GM18520 (cell line): ENCODE measurements around the gene NUDT22.

Source experiments
- ATAC-seq: cut with Tn5 transposase; IDR thresholded peaks from one replicate; pipeline ENCODE4 v1.9.1; 2021; ENCODE audit not compliant: unreplicated experiment

Gene NUDT22

DNA sequence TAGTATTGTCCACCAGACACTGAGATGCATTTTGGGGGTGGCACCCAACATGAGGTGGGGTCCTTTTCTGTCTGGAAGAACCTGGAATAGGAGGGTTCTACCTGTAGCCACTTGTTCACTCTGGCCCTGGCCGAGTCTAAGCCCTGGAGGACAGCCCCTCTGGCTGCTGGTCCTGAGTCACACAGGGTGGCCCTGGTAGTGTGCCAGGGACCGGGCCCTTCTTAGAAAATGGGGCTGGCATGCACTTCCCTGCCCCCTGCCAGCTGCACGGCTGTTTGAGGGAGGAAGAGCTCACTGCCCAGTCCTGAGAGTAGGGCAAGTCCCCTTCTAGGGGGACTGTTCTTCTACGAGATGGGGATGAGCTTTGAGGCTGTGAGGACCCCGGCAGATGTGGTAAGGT lies 27.4 kb downstream of the NUDT22 start:
- no peak for ATAC-seq

DNA sequence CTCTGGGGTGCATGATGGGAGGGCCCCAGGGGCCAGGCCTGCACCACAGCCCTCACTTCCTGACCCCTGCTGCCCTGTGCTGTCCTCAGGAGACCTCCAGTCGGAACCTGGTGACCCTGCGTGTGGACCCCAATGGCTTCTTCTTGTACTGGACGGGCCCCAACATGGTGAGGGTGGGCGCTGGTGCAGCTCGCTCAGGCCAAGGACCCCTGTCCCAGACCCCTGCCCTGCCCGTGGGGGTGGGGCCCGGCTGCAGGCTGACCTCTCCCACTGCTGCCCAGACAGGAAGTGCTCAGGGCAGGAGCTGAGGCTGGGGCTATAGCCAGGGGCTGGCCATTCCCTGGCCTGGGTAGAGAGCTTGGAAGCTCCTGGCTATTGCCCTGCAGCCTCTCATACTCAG lies 28.3 kb downstream of the NUDT22 start:
- ATAC-seq = no peak

DNA sequence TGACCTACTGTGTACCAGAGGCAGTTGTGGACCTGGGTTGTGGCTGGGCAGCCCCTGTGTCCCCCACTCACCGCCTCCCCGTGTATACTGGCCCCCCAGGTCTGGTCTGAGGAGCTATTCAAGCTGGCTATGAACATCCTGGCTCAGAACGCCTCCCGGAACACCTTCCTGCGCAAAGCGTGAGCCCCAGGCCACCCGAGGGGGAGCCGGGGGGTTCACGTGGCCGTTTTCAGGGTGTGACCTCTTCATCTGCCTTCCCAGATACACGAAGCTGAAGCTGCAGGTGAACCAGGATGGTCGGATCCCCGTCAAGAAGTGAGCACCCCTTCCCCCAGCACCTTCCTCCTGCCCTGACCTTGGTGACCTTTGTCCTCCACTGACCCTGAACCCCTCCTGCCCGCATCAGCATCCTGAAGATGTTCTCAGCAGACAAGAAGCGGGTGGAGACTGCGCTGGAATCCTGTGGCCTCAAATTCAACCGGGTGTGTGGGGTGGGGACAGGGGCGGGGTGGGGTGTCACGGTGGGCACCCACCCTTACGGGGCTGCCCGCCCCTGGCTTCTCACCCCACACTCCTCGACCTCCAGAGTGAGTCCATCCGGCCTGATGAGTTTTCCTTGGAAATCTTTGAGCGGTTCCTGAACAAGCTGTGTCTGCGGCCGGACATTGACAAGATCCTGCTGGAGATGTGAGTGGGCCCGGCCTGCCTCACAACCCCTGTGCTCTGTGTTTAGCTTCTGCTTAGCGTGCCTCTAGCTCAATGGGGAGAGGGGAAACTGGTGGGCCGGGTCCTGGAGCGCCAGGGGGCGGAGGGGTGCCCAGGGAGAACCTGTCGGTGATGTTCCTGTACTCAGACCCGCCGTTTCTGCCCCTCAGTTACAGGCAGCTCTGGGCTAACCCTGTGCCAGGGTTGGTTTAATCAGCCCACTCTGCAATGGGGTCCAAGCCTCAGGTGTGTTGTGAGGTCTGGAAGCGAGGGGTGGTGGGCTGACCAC lies 29.4 kb downstream of the NUDT22 start:
- no peak for ATAC-seq

DNA sequence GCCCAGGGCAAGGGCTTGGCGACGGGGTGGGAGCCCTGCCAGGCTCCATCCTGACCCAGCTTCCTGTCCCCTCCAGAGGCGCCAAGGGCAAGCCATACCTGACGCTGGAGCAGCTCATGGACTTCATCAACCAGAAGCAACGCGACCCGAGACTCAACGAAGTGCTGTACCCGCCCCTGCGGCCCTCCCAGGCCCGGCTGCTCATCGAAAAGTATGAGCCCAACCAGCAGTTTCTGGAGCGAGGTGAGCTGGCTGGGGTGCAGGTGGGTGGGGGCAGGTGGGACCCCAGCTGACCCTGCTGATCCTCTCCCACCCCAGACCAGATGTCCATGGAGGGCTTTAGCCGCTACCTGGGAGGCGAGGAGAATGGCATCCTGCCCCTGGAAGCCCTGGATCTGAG lies 30.2 kb downstream of the NUDT22 start:
- ATAC-seq = no peak

DNA sequence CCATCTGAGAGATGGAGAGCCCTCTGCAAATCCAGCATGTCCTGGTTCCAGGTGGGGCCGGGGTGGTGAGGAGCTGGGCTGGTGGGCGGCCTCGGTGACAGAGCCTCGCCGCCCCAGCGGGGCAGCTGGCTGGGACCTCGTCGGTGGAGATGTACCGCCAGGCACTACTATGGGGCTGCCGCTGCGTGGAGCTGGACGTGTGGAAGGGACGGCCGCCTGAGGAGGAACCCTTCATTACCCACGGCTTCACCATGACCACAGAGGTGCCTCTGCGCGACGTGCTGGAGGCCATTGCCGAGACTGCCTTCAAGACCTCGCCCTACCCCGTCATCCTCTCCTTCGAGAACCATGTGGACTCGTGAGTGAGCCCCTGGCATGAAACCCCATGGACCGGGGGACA lies 32.3 kb downstream of the NUDT22 start:
- no peak for ATAC-seq

DNA sequence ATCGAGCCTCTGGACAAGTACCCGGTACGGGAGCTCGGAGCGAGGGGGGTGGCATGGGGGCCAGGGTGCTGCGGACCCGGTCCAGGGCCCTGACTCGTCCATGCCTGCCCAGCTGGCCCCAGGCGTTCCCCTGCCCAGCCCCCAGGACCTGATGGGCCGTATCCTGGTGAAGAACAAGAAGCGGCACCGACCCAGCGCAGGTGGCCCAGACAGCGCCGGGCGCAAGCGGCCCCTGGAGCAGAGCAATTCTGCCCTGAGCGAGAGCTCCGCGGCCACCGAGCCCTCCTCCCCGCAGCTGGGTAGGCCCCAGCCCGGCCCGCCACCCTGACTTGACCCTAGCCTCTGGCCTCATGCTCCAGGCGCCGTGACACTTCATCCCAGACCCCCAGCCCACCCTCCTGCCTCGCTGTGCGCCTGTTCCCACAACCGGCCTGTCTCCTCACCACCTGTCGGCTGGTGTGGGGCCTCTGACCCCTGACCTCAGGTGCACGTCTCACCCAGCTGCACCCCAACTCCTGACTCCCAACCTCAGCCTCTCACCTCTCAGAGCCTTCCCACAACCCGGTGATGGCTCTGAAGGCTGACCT lies 33.0 kb downstream of the NUDT22 start:
- no peak for ATAC-seq

DNA sequence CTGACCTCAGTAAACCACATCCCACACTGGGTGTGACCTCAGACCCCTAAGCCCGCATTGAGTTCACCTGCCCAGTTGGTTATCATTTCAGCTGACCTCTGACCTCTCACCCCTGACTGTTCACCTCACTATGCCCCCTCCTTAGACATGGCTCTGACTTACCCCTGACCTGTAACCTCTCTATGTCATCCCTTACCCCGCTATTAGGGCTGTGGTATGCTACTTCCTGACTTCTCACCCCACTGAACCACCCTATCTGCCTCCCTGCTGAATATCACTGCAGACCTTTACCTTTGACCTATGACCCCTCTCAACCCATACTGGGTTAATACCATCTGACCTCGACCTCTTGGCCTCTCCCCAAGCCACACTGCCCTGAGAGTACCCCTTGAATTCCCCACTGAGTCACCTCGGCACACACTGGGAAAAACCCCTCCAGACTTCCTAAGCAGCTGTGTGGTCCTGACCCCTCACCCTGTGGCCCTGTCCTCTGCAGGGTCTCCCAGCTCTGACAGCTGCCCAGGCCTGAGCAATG lies 33.5 kb downstream of the NUDT22 start:
- no peak for ATAC-seq

DNA sequence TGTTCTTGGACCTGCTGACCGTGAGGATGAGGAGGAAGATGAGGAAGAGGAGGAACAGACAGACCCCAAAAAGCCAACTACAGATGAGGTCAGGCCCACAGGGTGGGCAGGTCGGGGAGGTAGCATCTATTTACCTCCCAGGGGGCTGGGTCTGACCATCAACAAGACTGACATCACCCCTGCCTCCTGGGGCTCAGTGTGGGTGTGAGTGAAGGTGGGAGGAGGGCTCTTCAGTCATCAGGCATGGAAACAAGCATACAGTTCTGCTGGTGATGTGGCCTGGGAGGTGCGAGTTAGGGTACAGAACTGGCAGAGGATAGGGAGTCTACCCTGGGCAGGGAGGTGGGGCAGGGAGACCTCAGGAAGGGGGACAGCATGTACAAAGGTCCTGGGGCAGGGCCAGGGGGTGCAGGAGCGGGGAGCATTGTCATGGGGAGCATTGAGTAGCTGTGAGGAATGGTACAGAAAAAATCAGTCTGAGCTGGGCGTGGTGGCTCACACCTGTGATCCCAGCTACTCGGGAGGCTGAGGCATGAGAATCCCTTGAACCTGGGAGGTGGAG lies 34.2 kb downstream of the NUDT22 start:
- no peak for ATAC-seq

DNA sequence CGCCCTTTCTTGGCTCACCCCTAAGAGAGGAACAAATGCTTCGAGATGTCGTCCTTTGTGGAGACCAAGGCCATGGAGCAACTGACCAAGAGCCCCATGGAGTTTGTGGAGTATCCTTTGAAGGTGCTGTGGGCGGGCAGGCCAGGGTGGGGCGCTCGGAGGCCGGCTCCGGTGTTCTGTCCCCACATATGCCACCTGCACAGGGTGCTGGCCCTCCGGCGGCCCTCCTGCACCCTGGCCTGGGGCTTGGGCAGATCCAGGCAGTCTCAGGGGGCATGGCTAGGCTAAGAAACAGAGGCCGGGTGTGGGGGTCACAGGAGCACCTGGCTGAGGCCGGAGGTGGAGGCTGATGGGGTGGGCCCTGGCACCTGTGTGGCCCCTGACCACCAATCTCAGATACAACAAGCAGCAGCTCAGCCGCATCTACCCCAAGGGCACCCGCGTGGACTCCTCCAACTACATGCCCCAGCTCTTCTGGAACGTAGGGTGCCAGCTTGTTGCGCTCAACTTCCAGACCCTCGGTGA lies 35.5 kb downstream of the NUDT22 start:
- no peak for ATAC-seq

DNA sequence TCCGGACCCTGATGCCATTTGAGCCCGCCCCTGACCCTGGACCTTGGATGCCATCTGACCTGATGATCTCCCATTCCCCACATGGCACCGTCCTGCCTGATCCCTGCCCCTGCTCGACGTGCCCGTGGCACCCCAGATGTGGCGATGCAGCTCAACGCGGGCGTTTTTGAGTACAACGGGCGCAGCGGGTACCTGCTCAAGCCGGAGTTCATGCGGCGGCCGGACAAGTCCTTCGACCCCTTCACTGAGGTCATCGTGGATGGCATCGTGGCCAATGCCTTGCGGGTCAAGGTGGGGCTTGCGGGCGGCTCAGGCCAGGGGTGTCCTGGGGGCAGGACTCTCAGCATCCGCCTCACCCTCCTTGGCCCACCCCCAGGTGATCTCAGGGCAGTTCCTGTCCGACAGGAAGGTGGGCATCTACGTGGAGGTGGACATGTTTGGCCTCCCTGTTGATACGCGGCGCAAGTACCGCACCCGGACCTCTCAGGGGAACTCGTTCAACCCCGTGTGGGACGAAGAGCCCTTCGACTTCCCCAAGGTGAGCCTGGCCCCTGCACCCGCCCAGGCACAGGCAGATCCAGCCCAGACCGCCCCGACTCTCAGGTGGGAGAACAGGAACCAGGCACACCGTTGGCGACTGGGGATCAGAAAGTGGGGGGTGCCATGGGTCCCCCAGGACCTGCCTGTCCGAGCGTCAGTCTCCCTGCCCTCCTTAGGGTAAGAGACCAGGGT lies 36.4 kb downstream of the NUDT22 start:
- no peak for ATAC-seq

DNA sequence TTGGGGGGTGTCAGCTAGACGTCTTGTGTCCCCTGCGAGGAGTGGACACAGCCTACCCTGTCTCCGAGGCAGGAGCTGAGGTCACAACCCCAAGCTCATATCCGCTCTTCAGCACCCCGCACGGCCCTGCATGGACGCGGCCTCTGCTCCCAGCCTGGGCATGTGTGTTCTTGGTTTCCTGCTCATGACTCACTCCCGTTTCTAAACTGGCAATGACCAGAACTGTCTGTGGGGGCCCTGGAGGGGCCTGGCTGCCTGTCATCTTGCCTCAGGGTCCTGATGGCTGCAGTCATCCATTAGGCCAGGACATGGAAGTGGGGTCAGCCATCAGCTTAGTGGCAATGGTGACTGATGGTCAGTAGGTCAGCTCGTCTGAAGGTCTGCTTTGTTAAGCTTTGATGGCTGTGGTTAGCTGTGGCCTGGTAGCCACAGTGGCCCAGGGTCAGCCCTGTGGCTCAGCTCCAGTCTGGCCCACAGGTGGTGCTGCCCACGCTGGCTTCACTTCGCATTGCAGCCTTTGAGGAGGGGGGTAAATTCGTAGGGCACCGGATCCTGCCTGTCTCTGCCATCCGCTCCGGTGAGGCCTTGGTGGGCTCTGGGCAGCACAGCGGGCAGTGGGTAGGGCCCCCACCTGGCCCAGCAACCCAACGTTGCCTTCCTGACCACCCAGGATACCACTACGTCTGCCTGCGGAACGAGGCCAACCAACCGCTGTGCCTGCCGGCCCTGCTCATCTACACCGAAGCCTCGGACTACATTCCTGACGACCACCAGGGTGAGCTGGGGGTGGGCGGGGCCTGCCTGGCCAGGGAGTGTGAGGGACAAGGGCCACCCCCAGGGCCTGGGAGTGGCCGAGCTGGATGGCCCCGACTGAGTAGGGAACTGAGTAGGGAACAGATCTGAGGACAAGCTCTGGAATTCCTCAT lies 37.2 kb downstream of the NUDT22 start:
- no peak for ATAC-seq

DNA sequence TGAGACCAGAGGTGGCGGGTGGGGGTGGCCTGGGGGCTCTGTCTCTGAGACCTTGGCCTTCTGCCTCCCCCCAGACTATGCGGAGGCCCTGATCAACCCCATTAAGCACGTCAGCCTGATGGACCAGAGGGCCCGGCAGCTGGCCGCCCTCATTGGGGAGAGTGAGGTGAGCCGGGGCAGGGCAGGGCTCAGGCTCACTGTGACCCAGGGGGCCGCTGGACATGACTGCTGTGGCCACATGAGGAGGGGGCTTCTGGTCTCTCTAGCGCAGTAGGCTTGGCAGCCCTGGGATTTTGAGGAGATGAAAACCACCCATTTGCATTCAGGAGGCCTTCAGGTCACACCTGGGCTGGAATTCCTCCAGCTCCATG lies 37.9 kb downstream of the NUDT22 start:
- ATAC-seq = no peak

DNA sequence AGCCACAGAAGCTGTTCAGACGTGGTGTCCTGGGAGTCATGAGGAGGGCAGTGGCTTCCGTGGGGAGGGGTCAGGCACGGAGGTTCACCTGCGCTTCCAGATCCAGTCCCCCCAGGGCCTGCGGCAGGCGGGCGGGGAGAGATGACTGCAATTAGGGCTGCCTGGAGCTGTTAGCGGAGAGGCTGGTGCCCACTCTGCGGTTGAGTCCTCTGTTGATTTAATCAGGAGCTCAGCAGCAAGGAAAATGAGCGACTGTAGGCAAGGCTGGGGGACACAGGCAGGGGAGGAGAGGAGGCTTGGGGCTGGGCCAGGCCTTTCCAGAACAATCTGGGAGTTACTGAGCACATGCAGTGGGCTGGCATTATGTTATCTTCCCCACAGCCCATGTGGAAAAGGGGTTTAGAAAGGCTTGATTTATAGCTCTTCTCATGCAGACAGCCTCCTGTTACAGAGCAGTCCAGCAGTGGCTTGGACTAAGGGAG lies 38.3 kb downstream of the NUDT22 start:
- ATAC-seq = no peak

DNA sequence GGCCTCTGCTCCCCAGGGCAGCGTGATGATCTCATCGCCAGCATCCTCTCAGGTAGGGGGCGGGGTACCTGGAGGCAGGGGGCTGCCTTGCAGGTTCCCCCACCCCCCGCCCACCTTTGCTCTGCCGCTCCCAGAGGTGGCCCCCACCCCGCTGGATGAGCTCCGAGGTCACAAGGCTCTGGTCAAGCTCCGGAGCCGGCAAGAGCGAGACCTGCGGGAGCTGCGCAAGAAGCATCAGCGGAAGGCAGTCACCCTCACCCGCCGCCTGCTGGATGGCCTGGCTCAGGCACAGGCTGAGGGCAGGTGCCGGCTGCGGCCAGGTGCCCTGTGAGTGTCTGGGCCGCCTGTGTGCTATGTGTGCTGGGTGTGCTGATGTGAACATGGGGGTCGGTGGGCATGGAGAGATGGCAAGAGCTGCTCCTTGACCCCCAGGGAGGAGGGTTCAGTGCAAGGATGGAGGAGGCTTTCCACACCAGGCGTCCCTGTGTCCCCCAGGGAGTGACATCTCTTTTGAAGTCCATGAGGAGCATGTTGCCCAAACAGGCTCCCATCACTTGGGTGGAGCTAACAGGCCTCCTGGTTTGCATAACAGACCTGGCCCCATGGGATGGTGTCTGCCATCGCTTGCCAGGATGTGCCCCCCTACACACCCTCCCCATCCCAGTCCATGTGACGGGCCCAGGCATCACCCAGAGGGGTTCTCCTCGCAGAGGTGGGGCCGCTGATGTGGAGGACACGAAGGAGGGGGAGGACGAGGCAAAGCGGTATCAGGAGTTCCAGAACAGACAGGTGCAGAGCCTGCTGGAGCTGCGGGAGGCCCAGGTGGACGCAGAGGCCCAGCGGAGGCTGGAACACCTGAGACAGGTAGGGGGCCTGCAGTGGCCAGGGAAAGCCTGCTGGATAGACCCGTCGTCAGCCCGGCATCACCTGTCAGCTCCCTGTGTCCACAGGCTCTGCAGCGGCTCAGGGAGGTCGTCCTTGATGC lies 39.4 kb downstream of the NUDT22 start:
- ATAC-seq = no peak

DNA sequence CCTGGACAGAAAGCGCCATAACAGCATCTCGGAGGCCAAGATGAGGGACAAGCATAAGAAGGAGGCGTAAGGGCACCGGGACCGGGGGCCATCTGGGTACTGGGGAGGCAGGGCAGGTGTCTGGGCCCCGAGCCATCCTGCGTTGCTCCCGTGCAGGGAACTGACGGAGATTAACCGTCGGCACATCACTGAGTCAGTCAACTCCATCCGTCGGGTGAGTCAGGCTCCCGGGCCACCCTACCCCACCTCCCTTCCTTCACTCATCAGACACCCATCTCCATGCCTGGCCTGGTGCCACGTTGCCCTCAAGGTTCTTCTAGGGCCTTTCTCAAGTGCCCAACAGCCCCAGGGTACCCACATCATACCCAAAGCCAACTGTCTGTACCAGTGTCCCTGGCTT lies 40.3 kb downstream of the NUDT22 start:
- ATAC-seq = no peak

DNA sequence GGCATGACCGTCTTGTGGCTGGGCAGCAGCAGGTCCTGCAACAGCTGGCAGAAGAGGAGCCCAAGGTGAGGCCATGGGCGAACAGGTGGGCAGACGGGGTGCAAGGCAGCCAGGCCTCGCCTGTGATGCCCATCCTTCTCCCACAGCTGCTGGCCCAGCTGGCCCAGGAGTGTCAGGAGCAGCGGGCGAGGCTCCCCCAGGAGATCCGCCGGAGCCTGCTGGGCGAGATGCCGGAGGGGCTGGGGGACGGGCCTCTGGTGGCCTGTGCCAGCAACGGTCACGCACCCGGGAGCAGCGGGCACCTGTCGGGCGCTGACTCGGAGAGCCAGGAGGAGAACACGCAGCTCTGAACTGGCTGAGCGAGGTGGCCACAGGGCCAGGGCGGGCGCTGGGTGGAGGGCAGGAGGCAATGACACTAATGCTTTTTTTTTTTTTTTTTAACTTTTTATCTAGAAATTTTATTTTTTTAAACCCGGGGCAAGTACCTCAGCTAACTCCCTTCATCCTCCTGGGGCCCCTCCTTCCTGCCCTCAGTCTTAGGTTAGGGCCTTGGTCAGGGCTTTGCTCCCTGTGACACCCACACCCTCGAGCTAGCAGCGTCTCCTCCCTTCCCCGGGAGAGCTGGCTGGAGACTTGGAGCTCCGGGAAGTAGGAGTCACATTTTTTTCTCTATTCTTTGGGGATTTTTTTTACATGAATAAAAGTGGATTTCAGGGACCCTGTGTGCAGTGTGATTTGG lies 41.3 kb downstream of the NUDT22 start:
- no peak for ATAC-seq

DNA sequence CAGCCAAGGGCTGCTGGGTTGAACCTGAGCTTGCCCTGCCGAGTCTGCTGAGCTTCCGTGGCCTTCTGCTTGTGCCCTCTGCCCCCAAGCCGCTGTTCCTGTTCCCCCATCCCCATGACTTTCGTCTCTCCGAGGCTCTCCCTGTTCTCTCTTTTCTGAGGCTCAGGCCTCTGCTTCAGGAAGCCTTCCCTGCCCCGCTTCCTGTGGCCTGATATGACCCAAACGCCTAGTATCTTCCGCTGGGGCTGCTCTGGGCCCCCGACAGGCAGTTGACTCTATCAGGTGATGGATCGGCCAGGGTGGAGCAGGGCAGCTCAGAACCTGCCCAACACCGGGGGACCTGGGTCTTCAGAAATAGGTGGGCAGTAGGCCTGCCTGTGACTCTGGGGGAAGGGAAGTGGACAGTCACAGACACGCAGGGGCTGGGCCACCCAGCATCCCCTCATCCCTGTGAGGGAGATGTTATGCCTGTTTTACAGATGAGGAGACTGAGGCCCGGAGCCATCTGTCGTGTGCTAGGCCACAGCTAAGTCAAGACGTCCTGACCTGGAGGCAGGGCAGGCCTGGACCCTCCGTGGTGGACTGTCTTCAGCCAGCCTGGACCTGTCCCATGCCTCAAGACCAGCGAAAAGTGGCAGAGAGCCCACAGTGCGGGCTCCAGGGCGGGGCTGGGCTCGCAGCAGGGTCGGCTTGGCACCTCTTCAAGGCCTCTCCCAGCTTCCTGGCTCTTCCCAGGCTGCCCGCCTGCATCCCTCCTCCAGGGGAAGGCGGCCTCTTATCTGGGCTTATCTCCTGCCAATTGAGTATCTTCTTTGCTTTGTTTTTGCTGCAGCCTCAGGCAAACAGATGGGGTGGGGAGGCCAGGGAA lies 42.2 kb downstream of the NUDT22 start:
- no peak for ATAC-seq
